OCI-LY3 (cell line): ENCODE results near the gene AQP5.

Source experiments
- CTCF ChIP-seq: fragments of 200-600, 300-600 bp; sonication (generic); IDR thresholded peaks from 2 replicates; pipeline ENCODE4 v1.5.1; 2014; ENCODE audit warnings: antibody characterized with exemption, low read length, low read depth
- EZH2phosphoT487 ChIP-seq: fragments of 200-600 bp; shearing (Covaris generic); IDR thresholded peaks from 2 replicates; pipeline ENCODE4 v1.6.1; 2018; ENCODE audit warnings: antibody characterized with exemption, mixed run types, low read depth

- no peak for TF ChIP-seq CTCF
- TF ChIP-seq EZH2phosphoT487 = no peak
Measured at GRCh38 chr12:49968471-49968870, 6.8 kb downstream of the AQP5 start.
